Activated T-cell treated with anti-CD3 and anti-CD28 coated beads for 1 hour (primary cell): ENCODE results near the gene OR2AG1.

Experiments
- DNase-seq: peaks from one replicate; pipeline ENCODE4 v3.0.0-alpha.2; 2020; ENCODE audit warnings: low read depth

Gene OR2AG1, protein sequence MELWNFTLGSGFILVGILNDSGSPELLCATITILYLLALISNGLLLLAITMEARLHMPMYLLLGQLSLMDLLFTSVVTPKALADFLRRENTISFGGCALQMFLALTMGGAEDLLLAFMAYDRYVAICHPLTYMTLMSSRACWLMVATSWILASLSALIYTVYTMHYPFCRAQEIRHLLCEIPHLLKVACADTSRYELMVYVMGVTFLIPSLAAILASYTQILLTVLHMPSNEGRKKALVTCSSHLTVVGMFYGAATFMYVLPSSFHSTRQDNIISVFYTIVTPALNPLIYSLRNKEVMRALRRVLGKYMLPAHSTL

DNA sequence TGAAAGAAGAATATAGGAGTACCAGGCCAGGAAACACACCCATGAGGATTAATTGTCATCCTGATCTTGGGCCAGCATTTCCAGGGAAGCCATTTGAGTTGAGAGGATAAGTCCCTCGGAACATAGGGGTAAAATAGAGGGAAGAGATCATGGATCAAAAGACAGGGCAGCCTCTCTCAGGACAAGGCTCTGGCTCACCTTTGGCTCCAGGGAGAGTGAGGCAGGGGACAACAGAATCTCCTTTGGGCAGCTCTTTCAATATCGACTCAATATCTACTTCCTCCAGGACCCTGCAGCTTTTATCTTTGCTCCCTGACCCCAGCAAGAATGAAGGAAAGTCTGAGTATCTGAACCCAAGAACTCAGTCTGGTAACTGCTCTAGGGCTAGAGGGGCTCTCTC, at the start of gene OR2AG1:
Gene OR2AG1 (plus strand): TSS at position 301 of the 400 bp plus-strand sequence. CDS start 2,018 bp downstream, outside the sequence.
- DNase-seq, result no peak

DNA sequence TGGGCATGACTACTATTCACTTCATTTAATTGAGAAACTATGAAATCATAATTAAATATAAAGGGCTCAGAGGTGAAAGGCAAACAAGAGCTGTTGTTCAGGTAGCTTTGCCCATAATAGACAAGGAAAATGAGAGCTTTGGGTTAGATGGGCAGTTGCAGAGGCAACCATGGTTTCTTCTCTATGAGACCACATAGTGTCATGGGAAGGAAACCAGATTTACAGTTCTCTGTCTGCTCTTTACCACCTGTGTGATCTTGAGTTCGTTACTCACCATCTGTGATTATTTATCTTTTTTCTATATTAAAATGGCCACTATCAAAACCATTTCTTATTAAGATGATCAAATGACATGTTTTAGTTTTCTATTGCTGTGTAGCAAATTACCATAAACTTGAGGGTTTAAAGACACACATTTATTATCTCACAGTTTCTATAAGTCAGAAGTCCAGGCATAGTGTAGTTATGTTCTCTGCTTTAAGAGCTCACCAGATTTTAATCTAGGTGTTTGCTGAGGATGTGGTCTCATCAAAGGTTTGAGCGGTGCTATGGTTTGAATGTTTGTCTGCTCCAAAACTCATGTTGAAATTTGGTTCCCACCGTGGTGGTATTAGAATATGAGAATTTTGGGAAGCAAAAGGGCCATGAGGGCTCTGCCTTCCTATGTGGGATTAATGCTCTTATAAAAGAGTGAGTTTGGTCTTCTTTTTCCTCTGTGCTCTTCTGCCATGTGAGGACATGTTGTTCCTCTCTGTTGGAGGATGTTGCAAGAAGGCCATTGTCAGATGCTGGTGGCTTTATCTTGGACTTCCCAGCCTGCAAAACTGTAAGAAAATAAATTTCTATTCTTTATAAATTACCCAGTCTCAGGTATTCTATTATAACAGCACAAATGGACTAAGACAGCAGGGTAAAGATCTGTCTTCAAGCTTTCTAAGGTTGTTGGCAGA, 49.2 kb upstream of the OR2AG1 start:
- no peak for DNase-seq

DNA sequence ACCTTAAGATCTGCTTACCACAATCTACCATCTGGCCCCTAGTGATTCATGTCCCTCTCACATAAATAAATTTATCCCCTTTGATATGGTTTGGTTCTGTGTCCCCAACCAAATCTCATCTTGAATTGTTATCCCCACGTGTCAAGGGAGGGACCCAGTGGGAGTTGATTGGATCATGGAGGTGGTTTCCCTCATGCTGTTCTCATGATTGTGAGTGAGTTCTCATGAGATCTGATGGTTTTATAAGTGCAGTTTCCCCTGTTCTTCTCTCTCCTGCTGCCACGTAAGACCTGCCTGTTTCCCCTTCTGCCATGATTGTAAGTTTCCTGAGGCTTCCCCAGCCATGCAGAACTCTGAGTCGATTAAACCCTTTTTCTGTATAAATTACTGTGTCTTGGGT, 48.2 kb upstream of the OR2AG1 start:
- DNase-seq, result no peak

DNA sequence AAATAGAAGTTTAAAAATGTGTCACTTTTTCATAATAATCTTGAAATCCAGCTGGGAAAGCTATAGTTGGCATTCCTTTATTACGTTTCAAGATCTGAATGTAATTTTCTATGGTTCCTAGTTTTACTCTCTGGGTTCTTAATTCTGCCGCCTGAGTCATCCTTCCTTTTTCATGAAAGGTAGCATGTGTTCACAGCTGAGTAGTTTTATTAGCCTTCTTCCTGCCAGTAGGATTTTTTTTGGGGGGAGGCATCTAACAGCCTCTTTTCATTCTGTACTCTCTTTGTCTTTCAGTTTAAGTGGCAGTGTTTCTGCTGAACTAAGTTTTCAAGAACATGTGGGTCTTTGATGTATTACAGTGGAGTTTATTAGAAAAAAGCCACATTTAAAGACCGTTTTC, 47.5 kb upstream of the OR2AG1 start:
- no peak for DNase-seq

DNA sequence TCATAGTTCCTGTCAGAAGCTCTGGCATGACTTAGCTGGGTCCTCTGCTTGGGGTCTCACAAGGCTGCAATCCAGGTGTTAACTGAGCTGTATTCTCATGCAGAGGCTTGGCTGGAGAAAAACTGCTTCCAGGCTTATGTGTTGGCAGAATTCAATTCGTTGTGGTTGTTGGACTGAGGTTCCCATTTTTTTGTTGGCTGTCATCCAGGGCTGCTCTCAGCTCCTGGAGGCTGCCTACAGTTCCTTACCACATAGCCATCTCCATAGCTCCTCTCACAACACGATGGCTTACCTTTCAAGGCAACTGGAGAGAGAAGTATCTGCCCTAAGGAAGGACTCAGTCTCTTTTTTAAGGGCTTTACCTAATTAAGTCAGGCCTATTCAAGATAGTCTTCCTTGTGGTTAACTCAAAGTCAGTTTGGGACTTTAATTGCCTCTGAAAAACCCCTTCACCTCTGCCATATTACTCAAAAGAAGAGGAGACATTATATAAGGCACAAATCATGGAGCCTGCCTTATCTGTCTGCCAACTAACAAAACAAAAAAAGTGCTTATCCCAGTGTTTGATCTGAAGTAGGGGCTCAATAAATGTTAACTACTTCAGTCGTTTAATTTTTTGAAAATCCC, 46.2 kb upstream of the OR2AG1 start:
- DNase-seq, result no peak

DNA sequence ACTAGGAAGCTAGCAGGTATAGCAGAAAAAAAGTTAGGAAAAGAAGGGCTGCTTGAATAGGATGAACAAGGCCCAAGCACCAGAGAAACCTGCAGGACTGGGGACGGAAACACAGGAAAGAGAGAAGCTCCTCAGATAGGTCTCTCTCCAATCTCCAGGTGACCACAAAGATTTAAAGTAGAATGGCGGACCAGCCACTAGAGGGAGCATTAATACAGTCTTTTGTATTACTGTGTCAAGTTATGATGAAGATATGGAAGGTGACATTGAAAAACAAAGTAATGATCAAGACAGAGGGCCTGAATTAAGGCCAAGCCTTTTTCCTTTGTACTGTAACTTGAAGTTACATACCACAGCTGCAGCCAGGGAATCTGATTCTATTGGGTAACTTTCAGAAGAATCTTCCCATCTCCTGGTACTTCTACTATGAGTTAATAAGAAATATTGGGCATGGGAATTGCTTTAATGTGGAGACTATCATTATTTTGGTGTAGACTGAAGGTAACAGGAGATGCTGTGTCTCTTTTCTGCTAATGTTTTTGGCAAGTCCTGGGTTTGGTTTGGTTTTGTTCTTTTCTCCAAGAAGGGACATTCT, 44.9 kb upstream of the OR2AG1 start:
- DNase-seq, result peak; percentile 50

DNA sequence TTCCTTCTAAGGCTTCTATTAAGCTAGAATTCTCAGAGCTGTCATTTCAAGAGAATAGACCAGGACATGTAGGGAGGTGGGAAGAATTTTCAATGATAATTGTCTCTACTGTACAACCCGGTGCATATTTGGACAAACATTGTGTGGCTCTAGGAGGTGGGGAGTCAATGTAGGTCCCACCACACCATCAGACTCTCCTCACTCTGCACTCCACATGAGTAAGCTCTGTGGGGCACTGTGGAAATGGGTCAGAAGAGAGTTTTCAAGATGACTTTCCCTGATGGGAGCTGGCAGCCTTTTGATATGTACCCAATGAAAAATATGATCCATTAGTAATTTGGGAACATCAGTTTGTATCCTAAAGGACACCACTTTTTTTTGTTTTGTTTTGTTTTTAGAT, 44.2 kb upstream of the OR2AG1 start:
- no peak for DNase-seq

DNA sequence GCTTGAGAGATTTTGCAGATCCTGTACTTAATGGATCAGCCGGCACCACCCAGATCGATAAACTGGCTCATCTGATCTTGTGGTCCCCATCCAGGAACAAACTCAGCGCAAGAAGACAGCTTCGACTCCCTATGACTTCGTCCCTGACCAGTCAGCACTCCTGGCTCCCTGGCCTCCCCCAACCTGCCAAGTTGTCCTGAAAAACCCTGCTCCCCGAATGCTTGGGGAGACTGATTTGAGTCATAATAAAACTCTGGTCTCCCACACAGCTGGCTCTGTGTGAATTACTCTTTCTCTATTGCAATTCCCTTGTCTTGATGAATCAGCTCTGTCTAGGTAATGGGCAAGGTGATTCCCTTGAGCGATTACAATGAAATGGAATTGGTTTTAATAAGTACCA, 40.6 kb upstream of the OR2AG1 start:
- no peak for DNase-seq

DNA sequence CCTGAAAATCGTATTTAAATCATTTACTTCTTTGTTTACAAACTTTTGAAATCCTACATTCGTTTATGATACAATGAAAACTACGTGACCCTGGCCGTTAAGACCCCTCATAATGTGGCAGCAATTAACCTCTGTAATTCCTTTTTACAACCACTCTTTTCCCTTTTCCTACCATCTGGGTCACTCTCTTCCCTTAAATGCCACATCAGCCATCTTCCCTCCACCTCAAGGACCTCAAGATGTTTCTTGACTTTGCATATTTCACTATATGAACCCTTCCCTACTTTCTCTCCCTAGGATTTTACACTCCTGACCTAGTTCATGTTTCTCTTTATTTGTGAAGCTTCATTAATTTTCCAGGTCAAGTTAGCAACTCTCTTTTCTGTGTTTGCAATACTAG, 37.8 kb upstream of the OR2AG1 start:
- DNase-seq, result no peak

DNA sequence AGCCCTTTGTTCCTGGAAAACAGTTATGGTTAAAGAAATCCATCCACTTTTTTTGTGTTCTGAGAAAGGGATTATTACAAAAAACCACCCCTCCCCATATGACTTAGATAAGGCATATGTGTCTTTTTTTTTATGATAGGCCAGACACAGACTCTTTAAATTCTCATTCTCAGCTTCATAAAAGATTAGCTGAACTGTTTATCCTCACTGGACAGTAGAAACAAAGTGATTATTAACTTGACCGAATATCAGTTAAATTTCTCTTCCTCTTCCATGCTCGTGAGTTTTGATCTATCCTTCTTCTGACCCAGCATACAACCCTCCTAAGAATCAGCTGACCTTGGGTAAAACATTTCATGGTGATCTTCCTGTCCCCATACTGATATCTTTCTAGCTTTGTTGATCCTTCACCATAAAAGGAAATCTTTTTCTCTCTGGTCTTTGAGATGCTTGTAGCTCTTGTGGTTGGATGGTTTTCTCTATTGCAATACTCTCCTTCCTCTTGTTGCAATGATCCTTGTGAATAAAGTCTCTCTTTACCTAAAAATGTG, 37.3 kb upstream of the OR2AG1 start:
- DNase-seq, result no peak

DNA sequence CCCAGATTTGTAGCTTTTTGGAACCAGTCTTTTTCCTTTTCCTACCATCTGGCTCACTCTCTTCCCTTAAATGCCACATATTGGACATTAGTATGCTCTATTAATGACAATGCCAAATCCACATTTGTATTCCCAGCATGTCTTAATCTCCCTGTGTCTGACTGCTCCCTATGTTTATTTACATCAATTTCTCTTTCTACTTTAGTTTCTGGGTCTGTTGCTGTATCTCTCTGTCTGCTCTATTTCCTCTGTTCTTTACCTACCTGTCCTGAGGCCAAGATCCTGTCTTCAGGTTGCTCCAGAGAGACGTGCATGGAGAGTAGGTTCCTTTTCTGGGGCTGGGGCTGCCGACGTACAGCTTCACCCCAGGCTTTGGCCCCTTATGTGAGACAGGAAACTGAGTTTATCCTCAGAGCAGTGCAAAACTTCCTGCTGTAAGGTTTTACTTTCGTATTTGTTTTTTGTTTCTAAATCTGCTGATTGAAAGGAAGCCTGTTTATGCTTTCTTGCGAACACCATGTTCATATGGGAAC, 36.7 kb upstream of the OR2AG1 start:
- DNase-seq, result peak; percentile 22

DNA sequence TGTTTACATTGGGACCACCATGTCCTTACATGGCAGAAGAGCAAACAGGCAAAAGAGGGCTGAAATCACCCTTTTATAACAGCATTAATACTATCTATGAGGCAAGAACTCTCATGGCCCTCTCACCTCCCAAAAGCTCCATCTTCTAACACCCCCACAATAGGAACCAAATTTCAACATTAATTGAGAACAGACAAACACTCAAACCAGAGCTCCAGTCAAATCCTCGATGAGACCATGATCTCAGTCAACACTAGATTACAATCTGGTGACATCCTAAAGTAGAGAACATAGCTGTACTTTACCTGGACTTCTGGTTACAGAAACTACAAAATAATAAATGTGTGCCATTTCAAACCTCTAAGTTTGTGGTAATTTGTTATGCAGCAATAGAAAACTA, 36.2 kb upstream of the OR2AG1 start:
- DNase-seq, result no peak

DNA sequence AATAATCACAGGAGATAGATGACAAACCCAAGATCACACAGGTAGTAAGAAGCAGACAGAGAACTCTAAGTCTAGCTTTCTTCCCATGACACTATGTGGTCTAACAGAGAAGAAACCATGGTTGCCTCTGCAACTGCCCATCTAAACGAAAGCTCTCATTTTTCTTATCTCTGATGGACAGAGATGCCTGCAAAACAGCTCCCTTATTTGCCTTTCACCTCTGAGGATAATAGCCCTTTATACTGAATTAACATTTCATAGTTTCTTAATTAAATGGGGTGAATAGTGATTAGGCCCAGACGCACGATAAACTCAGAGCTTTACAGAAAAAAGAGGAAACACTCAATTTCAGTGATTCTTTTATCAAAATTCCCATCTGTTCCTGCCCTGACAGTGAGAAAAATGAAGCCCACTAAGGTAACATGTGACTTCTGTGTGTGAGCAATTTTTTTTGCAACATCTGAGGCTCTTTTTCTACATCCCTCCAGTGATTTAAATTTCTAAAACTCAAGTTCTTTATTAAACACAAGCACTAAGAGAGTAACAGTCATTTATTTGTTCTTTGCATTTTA, 35.6 kb upstream of the OR2AG1 start:
- DNase-seq, result no peak

DNA sequence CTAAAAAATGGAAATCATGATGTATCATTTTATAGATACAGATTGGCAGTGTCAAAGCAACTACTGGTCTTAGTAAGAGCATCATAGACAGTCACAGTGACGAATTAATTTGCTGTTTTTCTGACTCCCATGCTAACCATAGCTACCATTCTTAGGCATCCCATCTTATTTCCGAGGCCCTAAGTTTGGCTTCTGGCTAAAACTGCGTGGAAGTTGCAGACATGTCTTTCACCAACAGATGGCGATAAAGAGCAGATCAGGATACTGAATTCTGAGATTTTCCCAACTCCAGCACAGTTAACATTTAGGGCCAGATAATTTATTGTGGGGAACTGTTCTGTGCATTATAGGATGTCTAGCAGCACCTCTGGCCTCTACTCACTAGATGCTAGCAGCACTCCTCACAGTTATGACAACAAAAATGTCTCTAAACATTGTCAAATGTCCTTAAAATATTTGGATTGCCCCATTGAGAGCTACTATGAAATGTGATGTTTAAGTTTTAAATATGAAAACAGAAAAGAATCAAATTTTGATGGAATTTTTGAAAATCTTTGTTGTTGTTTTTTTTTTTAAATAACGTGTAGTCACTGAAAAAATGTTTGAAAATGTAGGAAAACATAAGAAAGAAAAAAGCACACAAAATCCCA, 27.4 kb upstream of the OR2AG1 start:
- peak; percentile 20 for DNase-seq

DNA sequence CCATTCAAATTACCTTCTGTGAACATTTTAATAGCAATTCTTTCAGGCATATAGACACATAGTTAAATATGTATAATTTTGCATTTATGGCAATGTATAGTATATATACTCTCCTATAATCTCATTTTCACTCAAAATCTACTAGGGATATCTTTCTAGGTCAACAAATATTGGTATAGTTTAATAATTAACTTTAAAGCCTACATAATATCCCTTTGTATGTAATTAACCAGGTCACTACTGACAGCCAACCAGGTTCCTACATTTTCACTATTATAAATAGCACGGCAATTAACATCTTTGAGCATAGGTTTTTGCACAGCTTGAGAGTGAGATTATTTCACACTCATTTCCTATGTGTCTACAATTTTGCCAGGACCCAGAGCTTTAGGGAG, 26.9 kb upstream of the OR2AG1 start:
- DNase-seq, result no peak

DNA sequence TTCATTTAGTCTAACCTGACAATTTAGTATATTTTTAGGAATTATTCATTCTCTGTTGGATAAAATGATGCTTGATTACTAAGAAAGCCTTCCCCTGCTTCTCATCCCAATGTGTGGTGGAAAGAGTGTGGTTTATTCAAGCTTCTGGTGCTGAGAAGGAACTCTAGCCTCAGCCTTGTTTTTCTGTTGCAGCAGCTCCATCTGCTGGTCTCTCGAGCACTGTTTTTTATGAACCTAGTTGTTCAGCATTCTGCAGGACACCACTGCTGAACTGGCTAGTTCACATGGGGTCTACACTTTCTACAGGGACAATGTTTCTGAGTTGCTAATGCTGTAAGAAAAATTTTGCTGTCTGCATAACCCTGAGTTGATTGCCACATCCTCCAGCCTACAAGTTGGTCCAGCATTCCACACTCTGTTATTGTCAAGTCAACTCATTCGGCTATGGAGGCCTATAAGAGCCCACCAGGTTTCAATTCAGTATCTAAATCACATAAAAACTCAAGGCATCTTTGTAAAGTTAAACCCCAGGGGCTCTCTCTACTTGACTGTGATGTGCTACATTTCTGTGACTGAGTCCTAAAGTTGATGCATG, 25.4 kb upstream of the OR2AG1 start:
- peak; percentile 40 for DNase-seq

DNA sequence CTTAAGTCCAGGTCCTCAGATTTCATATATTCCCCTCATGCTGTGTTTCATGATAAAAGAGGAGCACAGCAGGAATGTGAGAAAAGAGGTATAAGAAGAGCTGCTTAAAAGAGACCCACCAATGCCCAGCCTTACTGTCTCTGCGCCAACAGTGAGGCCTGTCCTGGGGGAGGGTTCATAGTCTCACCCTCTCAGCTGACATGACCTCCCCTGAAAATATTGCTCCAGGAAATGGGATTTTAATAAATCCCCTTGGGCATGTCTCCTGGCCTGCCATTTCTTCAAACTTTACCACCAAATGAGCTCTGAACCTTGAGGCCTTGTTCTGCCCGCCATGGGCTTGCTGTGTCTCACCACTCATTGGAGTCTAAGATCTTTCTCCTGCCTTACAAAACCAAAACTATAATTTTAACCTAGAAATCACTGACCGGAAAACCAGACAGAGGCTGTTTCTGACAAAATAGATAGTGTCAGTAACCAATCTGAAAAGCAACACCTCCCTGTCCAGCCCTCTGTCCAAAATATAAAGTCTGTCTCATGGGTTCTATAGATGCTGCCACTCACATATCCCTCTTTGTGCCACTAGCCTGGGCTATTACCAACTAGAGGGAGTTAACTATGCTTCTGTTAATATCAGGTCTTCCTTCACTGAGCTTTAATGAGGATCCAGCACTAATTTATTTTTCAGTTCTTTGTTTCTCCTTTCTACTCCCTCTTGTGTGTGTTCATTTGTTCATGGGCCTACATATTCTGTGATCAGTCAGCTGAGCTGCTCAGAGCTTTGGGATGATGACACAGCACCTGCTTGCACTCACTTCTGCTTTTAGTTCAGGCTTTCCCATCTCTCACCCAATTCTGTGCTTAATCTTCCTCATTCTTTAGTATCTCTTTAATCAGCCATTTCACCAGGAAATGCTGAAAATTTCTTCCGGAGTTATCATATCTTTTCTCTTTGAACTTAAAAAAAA, 10.6 kb upstream of the OR2AG1 start, which contains the start of gene OR2AG2:
Gene OR2AG2 (minus strand): TSS at position 51 of the 968 bp plus-strand sequence. CDS start 3,019 bp downstream, outside the sequence.
- DNase-seq, result no peak

DNA sequence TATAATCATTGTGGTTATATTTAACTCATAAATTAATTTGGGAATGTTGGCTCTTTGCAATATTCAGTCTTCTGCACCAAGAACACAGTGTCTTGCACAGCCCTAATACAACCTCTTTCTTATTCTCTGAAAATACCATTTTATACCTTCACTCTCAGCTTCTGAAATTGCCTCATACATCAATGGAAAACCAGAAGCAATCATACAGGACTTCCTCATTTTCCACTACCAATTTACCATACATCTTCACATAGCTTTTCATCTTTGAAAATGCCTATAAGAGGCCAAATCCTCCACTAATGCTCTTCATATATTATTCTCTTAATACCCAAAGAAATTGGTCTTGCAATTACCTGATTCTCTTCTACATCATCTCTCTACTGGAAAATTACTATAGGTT, 4.3 kb upstream of the OR2AG1 start:
- DNase-seq, result no peak

DNA sequence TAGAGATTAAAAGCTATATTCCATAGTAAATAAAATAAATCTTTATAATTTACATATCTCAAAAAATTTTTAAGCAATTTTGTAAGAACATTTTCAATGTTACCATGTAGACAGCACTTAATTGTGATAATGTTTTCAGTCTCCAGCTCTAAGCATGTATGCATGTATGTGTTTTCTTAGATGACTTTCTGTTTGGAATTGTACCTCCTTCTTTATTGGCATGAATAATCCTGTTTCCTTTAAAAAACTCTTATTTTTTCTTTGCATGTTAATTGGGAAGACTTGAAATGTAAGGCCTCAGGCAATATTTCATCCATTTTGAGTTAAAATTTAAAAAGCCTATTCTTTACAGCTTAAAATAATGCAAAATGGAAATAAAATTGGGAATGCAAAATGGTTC, 2.0 kb upstream of the OR2AG1 start:
- no peak for DNase-seq
